A549 (cell line): ENCODE data around the gene OSCP1. TPM values are rescaled to one million over a fixed set of nuclear protein-coding genes. Genes with fewer than 3 reads are reported as not detected.
"Not testable (repeated sequence)": the region's sequence is repeated elsewhere in the genome, so short reads cannot be mapped to it uniquely, and the experiment has no call there.

ENCODE experiments used
- ATAC-seq, 2 experiments: fragments of 200-7000 bp in 1 of 2; fragments of >200 bp in 1 of 2; cut with Nextera tagmentation in 1 of 2; cut with Tn5 transposase in 1 of 2; 3 replicates each; pipeline versions ENCODE4 v1.8.0 to v1.9.1; 2018 to 2020; ENCODE audit warnings: mild to moderate bottlenecking in 1 of 2, moderate library complexity in 1 of 2
- CTCF ChIA-PET: fragments of 300-600 bp; sonication (Branson Sonifier 250); formaldehyde crosslinking; extraction: SDS; loops from one replicate; lab custom pipeline; 2021; ENCODE audit warnings: antibody characterized with exemption, inconsistent platforms; lab: Yijun Ruan, JAX
- POLR2A ChIA-PET: fragments of 350-600 bp; formaldehyde crosslinking; extraction: SDS; loops from one replicate; lab custom pipeline; 2021; ENCODE audit warnings: antibody characterized with exemption, inconsistent platforms; lab: Yijun Ruan, JAX
- DNase-seq, 2 experiments: peaks; one replicate each; pipeline versions ENCODE4 v3.0.0 to v3.0.0-alpha.2; 2011 to 2016; ENCODE audit warnings: low read depth in 1 of 2, low spot score in 1 of 2
- FAIRE-seq: peaks from 2 replicates; lab custom pipeline; 2011; peaks lifted over from hg19 to GRCh38; lab: Jason Lieb, UNC
- H3K27ac ChIP-seq, 2 experiments: fragments of >200 bp; sonication (Bioruptor Twin); formaldehyde crosslinking; 3 replicates each; pipeline ENCODE4 v1.5.1; 2016 to 2017
- H3K4me1 ChIP-seq: fragments of >200 bp; sonication (Bioruptor Twin); formaldehyde crosslinking; 3 replicates; pipeline ENCODE4 v1.6.1; 2016
- H3K4me2 ChIP-seq: fragments of >200 bp; sonication (Bioruptor Twin); formaldehyde crosslinking; 3 replicates; pipeline ENCODE4 v1.6.1; 2016
- H3K4me3 ChIP-seq: fragments of >200 bp; sonication (Bioruptor Twin); formaldehyde crosslinking; 3 replicates; pipeline ENCODE4 v1.5.1; 2016
- H3K9me3 ChIP-seq: fragments of >200 bp; sonication (Bioruptor Twin); formaldehyde crosslinking; 3 replicates; pipeline ENCODE4 v1.6.1; 2016
- CBX8 ChIP-seq: fragments of 200-600 bp; sonication (generic); IDR thresholded peaks from 2 replicates; pipeline ENCODE4 v1.6.1; 2016
- CEBPB ChIP-seq, 2 experiments: fragments of >200 bp in 1 of 2; sonication (Bioruptor Twin) in 1 of 2; formaldehyde crosslinking in 1 of 2; IDR thresholded peaks; 2 replicates each; pipeline ENCODE4 v1.6.1; 2012 to 2016
- EHMT2 ChIP-seq: fragments of 200-600 bp; sonication (generic); IDR thresholded peaks from 2 replicates; pipeline ENCODE4 v1.6.1; 2016; ENCODE audit warnings: antibody characterized with exemption, low read depth, mild to moderate bottlenecking, moderate library complexity
- FOSL2 ChIP-seq, 2 experiments: fragments of 450-650 bp in 1 of 2; fragments of >200 bp in 1 of 2; sonication (Bioruptor Twin) in 1 of 2; formaldehyde crosslinking; IDR thresholded peaks; 2 replicates each; pipeline versions ENCODE4 v1.5.0 to v1.6.1; 2016 to 2020; ENCODE audit warnings: mild to moderate bottlenecking in 1 of 2, moderate library complexity in 1 of 2
- FOXS1 ChIP-seq: fragments of 250-450 bp; sonication (Bioruptor Pico); IDR thresholded peaks from 2 replicates; pipeline ENCODE4 v1.5.0; 2020; ENCODE audit warnings: mild to moderate bottlenecking, moderate library complexity
- HEYL ChIP-seq: fragments of 250-450 bp; sonication (Bioruptor Pico); IDR thresholded peaks from 2 replicates; pipeline ENCODE4 v1.8.0; 2021; ENCODE audit warnings: mild to moderate bottlenecking, moderate library complexity
- HOXB13 ChIP-seq: fragments of 250-450 bp; sonication (Bioruptor Pico); IDR thresholded peaks from 2 replicates; pipeline ENCODE4 v1.5.0; 2020; ENCODE audit warnings: low read depth, mild to moderate bottlenecking, moderate library complexity
- JUN ChIP-seq, 2 experiments: fragments of >200 bp; sonication (Bioruptor Twin); formaldehyde crosslinking; IDR thresholded peaks; 2 replicates in 1 of 2; 3 replicates in 1 of 2; pipeline ENCODE4 v1.6.1; 2016 to 2017
- KDM1A ChIP-seq: fragments of 200-600 bp; sonication (generic); IDR thresholded peaks from 2 replicates; pipeline ENCODE4 v1.6.1; 2016; ENCODE audit warnings: low read depth, mild to moderate bottlenecking
- MAFK ChIP-seq: fragments of 450-650 bp; IDR thresholded peaks from 2 replicates; pipeline ENCODE4 v1.6.1; 2014; ENCODE audit not compliant: partially characterized antibody
- MYC ChIP-seq: IDR thresholded peaks from 2 replicates; pipeline ENCODE4 v1.6.1; 2012; ENCODE audit warnings: mild to moderate bottlenecking, inconsistent platforms, low read length, improper control_type of control experiment, borderline replicate concordance
- NR3C1 ChIP-seq: fragments of >200 bp; sonication (Bioruptor Twin); formaldehyde crosslinking; IDR thresholded peaks from 3 replicates; pipeline ENCODE4 v1.6.1; 2017
- RAD21 ChIP-seq, 2 experiments: fragments of >200 bp in 1 of 2; sonication (Bioruptor Twin) in 1 of 2; formaldehyde crosslinking in 1 of 2; IDR thresholded peaks in 1 of 2; conservative IDR thresholded peaks in 1 of 2; 2 replicates in 1 of 2; 3 replicates in 1 of 2; pipeline ENCODE4 v1.6.1; 2012 to 2018; ENCODE audit warnings: inconsistent platforms in 1 of 2
- RCOR1 ChIP-seq: fragments of 150-350 bp; IDR thresholded peaks from 2 replicates; pipeline ENCODE4 v1.6.1; 2014; ENCODE audit warnings: antibody characterized with exemption, low read length, low read depth
- TFCP2L1 ChIP-seq: fragments of 250-450 bp; sonication (Bioruptor Pico); IDR thresholded peaks from 2 replicates; pipeline ENCODE4 v1.5.0; 2021; ENCODE audit warnings: mild to moderate bottlenecking
- ZC3H11A ChIP-seq: fragments of 450-650 bp; IDR thresholded peaks from 2 replicates; pipeline ENCODE4 v1.6.1; 2014; ENCODE audit warnings: antibody characterized with exemption, mild to moderate bottlenecking
- ZSCAN20 ChIP-seq: fragments of 250-450 bp; sonication (Bioruptor Pico); IDR thresholded peaks from 2 replicates; pipeline ENCODE4 v1.8.0; 2022; ENCODE audit warnings: mild to moderate bottlenecking, moderate library complexity
- WGBS: methylation state at CpG from one replicate; pipeline ENCODE4 v1.1.6; 2017; ENCODE audit errors: missing lambda C conversion rate; 5-methylcytosine and 5-hydroxymethylcytosine counted together
- polyA plus RNA-seq, 4 experiments: library from polyadenylated mRNA; depleted of rRNA in 3 of 4; stranded (reverse); fragments of >200 nt; fragmentation: RNase III in 1 of 4; extraction: RNeasy Plus Mini Kit Qiagen cat#74134 plus additional on column Dnase treatment in 1 of 4; gene quantifications; 2 replicates in 3 of 4; 3 replicates in 1 of 4; pipeline ENCODE4 v1.2.3, GENCODE V29; 2011 to 2017
- TF ChIP-seq, protein P1 (sequence below): IDR thresholded peaks from 2 replicates; pipeline ENCODE4 v1.6.1; 2012; ENCODE audit warnings: low read depth, borderline replicate concordance
- TF ChIP-seq, protein P2 (sequence below): fragments of 250-450 bp; sonication (Bioruptor Pico); IDR thresholded peaks from 2 replicates; pipeline ENCODE4 v1.5.0; 2021; ENCODE audit warnings: mild to moderate bottlenecking, moderate library complexity, borderline replicate concordance
- TF ChIP-seq, protein P3 (sequence below): fragments of >200 bp; sonication (Bioruptor Twin); formaldehyde crosslinking; IDR thresholded peaks from 3 replicates; pipeline ENCODE4 v1.5.1; 2016

OSCP1 gene
- polyA plus RNA-seq, 2 of the 4 experiments (the other 2 are of a cell fraction), result 4.6 to 6.6 TPM

DNA sequence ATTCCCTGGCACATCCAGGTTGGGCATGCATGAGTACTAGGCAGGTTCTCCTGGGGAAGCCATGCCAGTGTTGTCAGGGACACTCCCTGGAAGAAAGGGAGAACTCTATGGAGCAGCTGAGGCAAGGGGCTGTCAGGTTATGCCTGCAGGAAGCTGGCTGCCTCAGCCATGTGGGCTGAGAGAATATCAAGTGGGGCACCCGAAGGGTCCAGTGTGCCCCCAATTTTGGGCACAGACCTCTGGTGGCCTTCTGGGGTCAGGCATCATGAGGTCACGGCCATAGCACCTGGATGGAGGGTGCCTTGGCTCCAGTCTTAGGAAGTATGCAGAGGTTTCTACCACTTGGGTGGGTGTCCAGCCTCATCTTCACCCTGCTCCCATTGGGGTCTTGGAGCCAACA lies 29.9 kb upstream of the OSCP1 start:
- ATAC-seq (no peak), DNase-seq (no peak), FAIRE-seq (no peak)
- no peak overlapping the region for H3K27ac ChIP-seq
- H3K4me1 ChIP-seq, result no peaks in the 10 kb centered on the region
- WGBS, result 39% methylated on average over 2 of the region's 2 CpGs
- no peak overlapping the region for H3K4me3 ChIP-seq
- CTCF ChIA-PET, result no interaction called here
- POLR2A ChIA-PET, result no interaction called here
- TF ChIP-seq, protein P1, sequence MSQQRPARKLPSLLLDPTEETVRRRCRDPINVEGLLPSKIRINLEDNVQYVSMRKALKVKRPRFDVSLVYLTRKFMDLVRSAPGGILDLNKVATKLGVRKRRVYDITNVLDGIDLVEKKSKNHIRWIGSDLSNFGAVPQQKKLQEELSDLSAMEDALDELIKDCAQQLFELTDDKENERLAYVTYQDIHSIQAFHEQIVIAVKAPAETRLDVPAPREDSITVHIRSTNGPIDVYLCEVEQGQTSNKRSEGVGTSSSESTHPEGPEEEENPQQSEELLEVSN, result no peak
- TF ChIP-seq CEBPB (IDR thresholded peaks at IDR 0.05) (no peak), HEYL (CRISPR knock-in tag) (no peak), EHMT2 (no peak), FOSL2 (IDR thresholded peaks at IDR 0.05) (no peak), FOSL2 (CRISPR knock-in tag; IDR thresholded peaks at IDR 0.05) (no peak), TFCP2L1 (CRISPR knock-in tag) (no peak), JUN (IDR thresholded peaks at IDR 0.05) (no peak), RCOR1 (no peak), ZSCAN20 (CRISPR knock-in tag) (no peak), CBX8 (no peak), ZC3H11A (no peak), MYC (no peak), HOXB13 (no peak), NR3C1 (no peak), FOXS1 (no peak), MAFK (no peak)
- TF ChIP-seq, protein P2, sequence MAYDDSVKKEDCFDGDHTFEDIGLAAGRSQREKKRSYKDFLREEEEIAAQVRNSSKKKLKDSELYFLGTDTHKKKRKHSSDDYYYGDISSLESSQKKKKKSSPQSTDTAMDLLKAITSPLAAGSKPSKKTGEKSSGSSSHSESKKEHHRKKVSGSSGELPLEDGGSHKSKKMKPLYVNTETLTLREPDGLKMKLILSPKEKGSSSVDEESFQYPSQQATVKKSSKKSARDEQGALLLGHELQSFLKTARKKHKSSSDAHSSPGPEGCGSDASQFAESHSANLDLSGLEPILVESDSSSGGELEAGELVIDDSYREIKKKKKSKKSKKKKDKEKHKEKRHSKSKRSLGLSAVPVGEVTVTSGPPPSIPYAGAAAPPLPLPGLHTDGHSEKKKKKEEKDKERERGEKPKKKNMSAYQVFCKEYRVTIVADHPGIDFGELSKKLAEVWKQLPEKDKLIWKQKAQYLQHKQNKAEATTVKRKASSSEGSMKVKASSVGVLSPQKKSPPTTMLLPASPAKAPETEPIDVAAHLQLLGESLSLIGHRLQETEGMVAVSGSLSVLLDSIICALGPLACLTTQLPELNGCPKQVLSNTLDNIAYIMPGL (CRISPR knock-in tag), result no peak
- TF ChIP-seq, protein P3, sequence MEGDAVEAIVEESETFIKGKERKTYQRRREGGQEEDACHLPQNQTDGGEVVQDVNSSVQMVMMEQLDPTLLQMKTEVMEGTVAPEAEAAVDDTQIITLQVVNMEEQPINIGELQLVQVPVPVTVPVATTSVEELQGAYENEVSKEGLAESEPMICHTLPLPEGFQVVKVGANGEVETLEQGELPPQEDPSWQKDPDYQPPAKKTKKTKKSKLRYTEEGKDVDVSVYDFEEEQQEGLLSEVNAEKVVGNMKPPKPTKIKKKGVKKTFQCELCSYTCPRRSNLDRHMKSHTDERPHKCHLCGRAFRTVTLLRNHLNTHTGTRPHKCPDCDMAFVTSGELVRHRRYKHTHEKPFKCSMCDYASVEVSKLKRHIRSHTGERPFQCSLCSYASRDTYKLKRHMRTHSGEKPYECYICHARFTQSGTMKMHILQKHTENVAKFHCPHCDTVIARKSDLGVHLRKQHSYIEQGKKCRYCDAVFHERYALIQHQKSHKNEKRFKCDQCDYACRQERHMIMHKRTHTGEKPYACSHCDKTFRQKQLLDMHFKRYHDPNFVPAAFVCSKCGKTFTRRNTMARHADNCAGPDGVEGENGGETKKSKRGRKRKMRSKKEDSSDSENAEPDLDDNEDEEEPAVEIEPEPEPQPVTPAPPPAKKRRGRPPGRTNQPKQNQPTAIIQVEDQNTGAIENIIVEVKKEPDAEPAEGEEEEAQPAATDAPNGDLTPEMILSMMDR, result no peak
- H3K9me3 ChIP-seq, result no peaks in the 10 kb centered on the region
- H3K4me2 ChIP-seq, result no peak overlapping the region

DNA sequence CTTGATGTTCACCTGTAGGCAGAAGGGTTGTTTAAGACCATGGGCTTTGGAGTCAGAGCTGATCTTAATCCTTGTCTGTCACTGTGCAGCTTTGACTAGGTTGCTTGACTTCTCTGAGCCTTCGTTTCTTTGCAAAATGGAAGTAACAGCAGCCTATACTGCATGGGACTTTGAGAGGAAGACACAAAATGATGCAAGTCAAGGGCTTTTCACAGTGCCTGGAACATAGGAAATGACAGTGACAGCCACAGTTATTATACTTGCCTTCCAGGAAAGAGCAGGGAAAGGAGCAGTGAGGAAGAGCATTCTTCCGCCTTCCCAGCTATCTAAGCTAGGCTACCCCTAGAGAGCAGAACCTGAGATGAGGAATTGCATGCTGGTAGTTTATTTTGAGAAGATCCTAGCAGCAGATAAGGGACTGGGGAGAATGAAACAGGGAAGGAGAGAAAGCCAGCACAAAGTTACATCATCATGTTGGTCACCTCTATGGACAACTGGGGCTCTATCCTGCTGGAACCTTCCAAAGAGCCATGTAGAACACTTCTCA lies 29.3 kb upstream of the OSCP1 start:
- ChIA-PET CTCF (no interaction called here), POLR2A (interaction anchor here (1.2 kb wide), 1 partner anchor 15 kb away, joined by 3 read pairs; the partner anchor contains the start of gene MRPS15)
- Histone ChIP-seq H3K4me2 (no peak overlapping the region), H3K9me3 (no peaks in the 10 kb centered on the region), H3K27ac (no peak overlapping the region), H3K4me1 (no peaks in the 10 kb centered on the region), H3K4me3 (no peak overlapping the region)
- DNase-seq, result no peak
- FAIRE-seq, result no peak
- no peak for ATAC-seq
- 88% methylated on average over 2 of the region's 2 CpGs for WGBS
- no peak for TF ChIP-seq FOXS1
- TF ChIP-seq CBX8, result no peak
- TF ChIP-seq FOSL2 (IDR thresholded peaks at IDR 0.05), result no peak
- TF ChIP-seq FOSL2 (CRISPR knock-in tag; IDR thresholded peaks at IDR 0.05), result no peak
- TF ChIP-seq KDM1A, result no peak
- no peak for TF ChIP-seq RCOR1
- TF ChIP-seq RAD21 (conservative IDR thresholded peaks at IDR 0.05 in 1 of 2, IDR thresholded peaks at IDR 0.05 in 1 of 2), result no peak

DNA sequence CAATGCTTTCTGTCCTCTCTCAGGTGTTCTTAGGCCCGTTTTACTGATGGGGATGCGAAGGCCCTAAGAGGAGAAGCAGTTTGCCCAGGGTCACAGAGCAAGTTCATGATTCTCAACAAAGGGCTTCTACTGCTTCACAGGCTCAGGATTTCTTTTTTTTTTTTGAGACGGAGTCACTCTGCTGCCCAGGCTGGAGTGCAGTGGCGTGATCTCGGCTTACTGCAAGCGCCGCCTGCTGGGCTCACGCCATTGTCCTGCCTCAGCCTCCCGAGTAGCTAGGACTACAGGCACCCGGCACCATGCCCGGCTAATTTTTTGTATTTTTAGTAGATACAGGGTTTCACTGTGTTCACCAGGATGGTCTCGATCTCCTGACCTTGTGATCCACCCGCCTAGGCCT lies 27.4 kb upstream of the OSCP1 start:
- POLR2A ChIA-PET, CTCF ChIA-PET, H3K4me3 ChIP-seq, H3K4me1 ChIP-seq, ATAC-seq, H3K27ac ChIP-seq, H3K9me3 ChIP-seq, DNase-seq, FAIRE-seq, H3K4me2 ChIP-seq: not testable (repeated sequence)
- 84% methylated on average over 13 of the region's 13 CpGs for WGBS
